ENCODE results near the gene ARHGEF12. TPM values are rescaled to one million over a fixed set of nuclear protein-coding genes. Genes with fewer than 3 reads are reported as not detected.

Gene ARHGEF12
- polyA plus RNA-seq, 1 donor (not counting 4 experiments of a cell fraction or from before 2014, with no cell fraction given): 28.8 TPM

DNA sequence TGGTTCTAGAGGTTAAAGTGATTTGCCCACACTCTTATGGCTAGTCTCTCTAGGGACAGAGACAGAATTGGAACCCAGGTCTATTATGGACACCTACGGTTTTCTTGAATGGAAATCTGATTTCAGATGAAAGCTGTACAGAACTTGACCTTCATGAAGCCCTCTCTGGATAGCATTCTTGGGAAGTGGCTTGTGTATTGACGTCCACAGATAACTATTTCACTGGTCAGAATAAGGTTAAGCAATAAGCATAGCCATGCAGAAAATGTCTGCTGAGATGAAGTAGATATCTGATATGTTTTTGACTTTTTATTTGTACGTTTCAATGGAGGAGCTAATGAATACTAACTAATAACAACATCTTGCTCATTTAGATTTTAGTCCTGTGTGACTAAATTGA lies 10.0 kb upstream of the ARHGEF12 start:
- no peak overlapping the region for H2AFZ ChIP-seq (ENCODE audit: control insufficient read depth, low read length)
- peaks cover 3 to 7% of the 10 kb centered on the region in 2 experiments for H3K36me3 ChIP-seq (ENCODE audit: control insufficient read depth in 2 of 2, extremely low read depth in 1 of 2, insufficient read depth in 2 of 2, low read length in 2 of 2)
- peak overlapping the region; percentile 91 for H3K4me2 ChIP-seq (ENCODE audit: control insufficient read depth, extremely low read depth, insufficient read depth, low read depth, low read length)
- H3K27me3 ChIP-seq (ENCODE audit: control insufficient read depth, extremely low read depth, insufficient read depth, low read length): no peaks in the 10 kb centered on the region
- DNase-seq (ENCODE audit: low read depth, low spot score) (no peak), FAIRE-seq (no peak)
- no peaks in the 10 kb centered on the region for H3K9me3 ChIP-seq (ENCODE audit: control insufficient read depth, low read depth, low read length)
- peaks cover 19% of the 10 kb centered on the region for H3K4me1 ChIP-seq (ENCODE audit: control insufficient read depth, extremely low read depth, insufficient read depth, low read length)
- TF ChIP-seq, protein P1, sequence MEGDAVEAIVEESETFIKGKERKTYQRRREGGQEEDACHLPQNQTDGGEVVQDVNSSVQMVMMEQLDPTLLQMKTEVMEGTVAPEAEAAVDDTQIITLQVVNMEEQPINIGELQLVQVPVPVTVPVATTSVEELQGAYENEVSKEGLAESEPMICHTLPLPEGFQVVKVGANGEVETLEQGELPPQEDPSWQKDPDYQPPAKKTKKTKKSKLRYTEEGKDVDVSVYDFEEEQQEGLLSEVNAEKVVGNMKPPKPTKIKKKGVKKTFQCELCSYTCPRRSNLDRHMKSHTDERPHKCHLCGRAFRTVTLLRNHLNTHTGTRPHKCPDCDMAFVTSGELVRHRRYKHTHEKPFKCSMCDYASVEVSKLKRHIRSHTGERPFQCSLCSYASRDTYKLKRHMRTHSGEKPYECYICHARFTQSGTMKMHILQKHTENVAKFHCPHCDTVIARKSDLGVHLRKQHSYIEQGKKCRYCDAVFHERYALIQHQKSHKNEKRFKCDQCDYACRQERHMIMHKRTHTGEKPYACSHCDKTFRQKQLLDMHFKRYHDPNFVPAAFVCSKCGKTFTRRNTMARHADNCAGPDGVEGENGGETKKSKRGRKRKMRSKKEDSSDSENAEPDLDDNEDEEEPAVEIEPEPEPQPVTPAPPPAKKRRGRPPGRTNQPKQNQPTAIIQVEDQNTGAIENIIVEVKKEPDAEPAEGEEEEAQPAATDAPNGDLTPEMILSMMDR (optimal IDR thresholded peaks at IDR 0.05 in 1 of 3, IDR thresholded peaks at IDR 0.05 in 1 of 3, conservative IDR thresholded peaks at IDR 0.05 in 1 of 3; ENCODE audit: extremely low read depth in 1 of 3, insufficient read depth in 2 of 3, low read length in 3 of 3): no peak
- no peak for TF ChIP-seq EZH2 (IDR thresholded peaks at IDR 0.05; ENCODE audit: low read length)
- H4K20me1 ChIP-seq (ENCODE audit: control insufficient read depth, extremely low read depth, insufficient read depth, low read length): no peaks in the 10 kb centered on the region
- peak overlapping the region in 1 of 3 experiments; percentile 82 for H3K4me3 ChIP-seq (ENCODE audit: control insufficient read depth in 2 of 3, extremely low read depth in 1 of 3, insufficient read depth in 2 of 3, low read depth in 1 of 3, low read length in 3 of 3)
- H3K9ac ChIP-seq (ENCODE audit: control insufficient read depth, extremely low read depth, insufficient read depth, low read length): peak overlapping the region; percentile 70
- no peaks in the 10 kb centered on the region for H3K9me1 ChIP-seq (ENCODE audit: control insufficient read depth, extremely low read depth, insufficient read depth, low read length)
- no peak overlapping the region for H3K27ac ChIP-seq (ENCODE audit: control insufficient read depth, insufficient read depth, low read length)
- H3K79me2 ChIP-seq (ENCODE audit: control insufficient read depth, insufficient read depth, low read length): no peaks in the 10 kb centered on the region
- dilution Hi-C loops (cut with MboI; ENCODE audit: extremely low pct_ligation_motif_present, low sequenced_read_pairs): no loop called here

DNA sequence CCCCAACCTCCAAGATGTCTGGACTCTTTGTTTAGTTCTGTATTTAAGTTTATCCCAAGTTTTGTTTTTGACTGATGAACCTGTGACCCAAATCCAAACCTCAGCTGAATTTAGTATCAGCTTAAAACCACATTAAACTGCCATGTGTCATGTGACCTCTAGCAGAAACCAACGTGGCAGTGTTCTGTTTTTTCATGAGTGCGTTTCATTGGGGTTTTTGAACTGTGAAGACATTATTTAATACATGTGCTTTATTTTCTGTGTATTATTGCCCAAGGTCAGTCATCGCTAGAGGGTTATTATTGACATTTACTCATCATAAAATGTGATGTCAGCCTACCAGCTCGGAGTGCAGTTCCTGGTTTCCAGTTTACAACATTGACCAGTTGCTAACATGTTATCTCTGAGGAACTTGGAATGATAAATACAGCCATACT lies 9.3 kb upstream of the ARHGEF12 start:
- no peak overlapping the region for H3K4me3 ChIP-seq (ENCODE audit: control insufficient read depth in 2 of 3, extremely low read depth in 1 of 3, insufficient read depth in 2 of 3, low read depth in 1 of 3, low read length in 3 of 3)
- H3K9me3 ChIP-seq (ENCODE audit: control insufficient read depth, low read depth, low read length): no peaks in the 10 kb centered on the region
- H3K9me1 ChIP-seq (ENCODE audit: control insufficient read depth, extremely low read depth, insufficient read depth, low read length): no peaks in the 10 kb centered on the region
- H3K36me3 ChIP-seq (ENCODE audit: control insufficient read depth in 2 of 2, extremely low read depth in 1 of 2, insufficient read depth in 2 of 2, low read length in 2 of 2): peaks cover 3 to 7% of the 10 kb centered on the region in 2 experiments
- H3K79me2 ChIP-seq (ENCODE audit: control insufficient read depth, insufficient read depth, low read length): no peaks in the 10 kb centered on the region
- no peaks in the 10 kb centered on the region for H4K20me1 ChIP-seq (ENCODE audit: control insufficient read depth, extremely low read depth, insufficient read depth, low read length)
- no peak overlapping the region for H3K27ac ChIP-seq (ENCODE audit: control insufficient read depth, insufficient read depth, low read length)
- peaks cover 26% of the 10 kb centered on the region for H3K4me1 ChIP-seq (ENCODE audit: control insufficient read depth, extremely low read depth, insufficient read depth, low read length)
- H3K9ac ChIP-seq (ENCODE audit: control insufficient read depth, extremely low read depth, insufficient read depth, low read length): no peak overlapping the region
- FAIRE-seq (no peak), DNase-seq (ENCODE audit: low read depth, low spot score) (no peak)
- no peak overlapping the region for H3K4me2 ChIP-seq (ENCODE audit: control insufficient read depth, extremely low read depth, insufficient read depth, low read depth, low read length)
- dilution Hi-C loops (cut with MboI; ENCODE audit: extremely low pct_ligation_motif_present, low sequenced_read_pairs): no loop called here
- H3K27me3 ChIP-seq (ENCODE audit: control insufficient read depth, extremely low read depth, insufficient read depth, low read length): no peaks in the 10 kb centered on the region
- H2AFZ ChIP-seq (ENCODE audit: control insufficient read depth, low read length): no peak overlapping the region
- no peak for TF ChIP-seq EZH2 (IDR thresholded peaks at IDR 0.05; ENCODE audit: low read length)

DNA sequence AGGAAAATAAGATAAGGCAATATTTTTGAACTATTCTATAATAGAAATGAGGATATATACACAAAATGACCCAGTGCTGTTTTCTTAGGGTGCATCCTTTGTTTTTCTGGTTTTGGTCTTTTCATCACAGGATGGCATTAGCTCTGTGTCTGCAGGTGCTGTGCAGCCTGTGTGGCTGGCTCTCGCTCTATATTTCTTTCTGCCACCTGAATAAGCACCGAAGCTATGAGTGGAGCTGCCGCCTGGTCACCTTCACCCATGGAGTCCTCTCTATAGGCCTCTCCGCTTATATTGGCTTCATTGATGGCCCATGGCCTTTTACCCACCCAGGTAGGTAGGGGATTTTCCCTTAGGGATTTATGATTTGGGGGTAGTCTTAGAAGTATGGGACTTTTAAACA lies 8.9 kb upstream of the ARHGEF12 start:
- DNase-seq (ENCODE audit: low read depth, low spot score): no peak
- no peak for FAIRE-seq
- H3K4me1 ChIP-seq (ENCODE audit: control insufficient read depth, extremely low read depth, insufficient read depth, low read length): peaks cover 30% of the 10 kb centered on the region
- H4K20me1 ChIP-seq (ENCODE audit: control insufficient read depth, extremely low read depth, insufficient read depth, low read length): no peaks in the 10 kb centered on the region
- H3K4me3 ChIP-seq (ENCODE audit: control insufficient read depth in 2 of 3, extremely low read depth in 1 of 3, insufficient read depth in 2 of 3, low read depth in 1 of 3, low read length in 3 of 3): no peak overlapping the region
- peaks cover 3 to 7% of the 10 kb centered on the region in 2 experiments for H3K36me3 ChIP-seq (ENCODE audit: control insufficient read depth in 2 of 2, extremely low read depth in 1 of 2, insufficient read depth in 2 of 2, low read length in 2 of 2)
- H3K27ac ChIP-seq (ENCODE audit: control insufficient read depth, insufficient read depth, low read length): no peak overlapping the region
- dilution Hi-C loops (cut with MboI; ENCODE audit: extremely low pct_ligation_motif_present, low sequenced_read_pairs): no loop called here
- H3K9me3 ChIP-seq (ENCODE audit: control insufficient read depth, low read depth, low read length): no peaks in the 10 kb centered on the region
- no peaks in the 10 kb centered on the region for H3K9me1 ChIP-seq (ENCODE audit: control insufficient read depth, extremely low read depth, insufficient read depth, low read length)
- TF ChIP-seq EZH2 (IDR thresholded peaks at IDR 0.05; ENCODE audit: low read length): no peak
- TF ChIP-seq, protein P1 (optimal IDR thresholded peaks at IDR 0.05 in 1 of 3, IDR thresholded peaks at IDR 0.05 in 1 of 3, conservative IDR thresholded peaks at IDR 0.05 in 1 of 3; ENCODE audit: extremely low read depth in 1 of 3, insufficient read depth in 2 of 3, low read length in 3 of 3): no peak
- no peak overlapping the region for H3K9ac ChIP-seq (ENCODE audit: control insufficient read depth, extremely low read depth, insufficient read depth, low read length)
- H3K27me3 ChIP-seq (ENCODE audit: control insufficient read depth, extremely low read depth, insufficient read depth, low read length): no peaks in the 10 kb centered on the region
- H2AFZ ChIP-seq (ENCODE audit: control insufficient read depth, low read length): no peak overlapping the region
- no peaks in the 10 kb centered on the region for H3K79me2 ChIP-seq (ENCODE audit: control insufficient read depth, insufficient read depth, low read length)
- H3K4me2 ChIP-seq (ENCODE audit: control insufficient read depth, extremely low read depth, insufficient read depth, low read depth, low read length): no peak overlapping the region
